Stimulated activated CD8-positive, alpha-beta memory T cell treated with anti-CD3 and anti-CD28 coated beads, Interleukin-4, amount 100 ng/mL, for 4 hours (primary cell): ENCODE results near the gene HMMR.

Experiments
- DNase-seq, 2 donors: peaks; one replicate each; pipeline ENCODE4 v3.0.0-alpha.2; 2020; ENCODE audit warnings: low read depth in 2 of 2, low spot score in 1 of 2

The HMMR gene

DNA sequence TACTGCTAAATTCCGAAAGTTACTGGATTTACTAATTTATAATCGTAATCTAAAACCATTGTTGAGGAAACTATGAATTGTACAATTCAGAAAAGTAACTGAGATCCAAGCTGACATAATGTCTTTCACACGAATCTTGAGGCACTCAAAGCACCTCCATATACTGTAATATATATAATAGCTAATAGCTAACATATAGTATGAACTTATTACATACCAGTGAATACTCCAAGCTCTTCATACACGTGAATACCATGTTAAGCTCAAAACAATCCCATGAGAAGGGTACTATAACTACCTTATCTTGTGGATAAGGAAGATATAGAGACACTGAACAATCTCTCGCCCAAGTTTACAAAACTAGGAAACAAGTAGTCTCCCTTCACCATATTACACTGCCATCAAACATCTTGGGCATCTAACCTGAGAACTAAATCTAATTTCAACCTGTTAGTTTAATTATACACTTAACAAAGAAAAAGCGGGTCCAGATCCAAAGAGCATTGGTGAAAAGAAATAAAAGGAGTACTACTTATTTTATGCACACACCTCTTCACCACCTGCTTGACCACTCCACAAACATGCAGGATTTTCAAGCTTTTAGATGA is 1.6 kb upstream of the HMMR start:
- DNase-seq, result no peak

DNA sequence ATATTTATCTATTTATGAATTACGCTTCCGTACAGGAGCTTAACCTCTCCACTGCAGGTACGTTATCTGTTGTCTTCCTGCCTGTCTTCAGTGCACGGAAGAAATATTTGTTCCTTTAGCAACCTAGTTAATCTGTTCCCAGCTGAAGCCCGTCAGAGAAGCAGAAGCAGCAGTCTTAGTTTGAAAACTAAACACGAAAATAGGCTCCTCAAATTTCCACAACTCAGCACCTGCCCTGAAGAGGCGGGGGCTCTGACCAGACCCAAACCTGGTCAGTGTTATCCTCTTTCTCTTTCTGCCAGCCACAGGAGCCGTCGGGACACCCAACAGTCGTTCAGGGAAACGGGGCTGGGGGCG is 992 bp upstream of the HMMR start:
- no peak for DNase-seq

DNA sequence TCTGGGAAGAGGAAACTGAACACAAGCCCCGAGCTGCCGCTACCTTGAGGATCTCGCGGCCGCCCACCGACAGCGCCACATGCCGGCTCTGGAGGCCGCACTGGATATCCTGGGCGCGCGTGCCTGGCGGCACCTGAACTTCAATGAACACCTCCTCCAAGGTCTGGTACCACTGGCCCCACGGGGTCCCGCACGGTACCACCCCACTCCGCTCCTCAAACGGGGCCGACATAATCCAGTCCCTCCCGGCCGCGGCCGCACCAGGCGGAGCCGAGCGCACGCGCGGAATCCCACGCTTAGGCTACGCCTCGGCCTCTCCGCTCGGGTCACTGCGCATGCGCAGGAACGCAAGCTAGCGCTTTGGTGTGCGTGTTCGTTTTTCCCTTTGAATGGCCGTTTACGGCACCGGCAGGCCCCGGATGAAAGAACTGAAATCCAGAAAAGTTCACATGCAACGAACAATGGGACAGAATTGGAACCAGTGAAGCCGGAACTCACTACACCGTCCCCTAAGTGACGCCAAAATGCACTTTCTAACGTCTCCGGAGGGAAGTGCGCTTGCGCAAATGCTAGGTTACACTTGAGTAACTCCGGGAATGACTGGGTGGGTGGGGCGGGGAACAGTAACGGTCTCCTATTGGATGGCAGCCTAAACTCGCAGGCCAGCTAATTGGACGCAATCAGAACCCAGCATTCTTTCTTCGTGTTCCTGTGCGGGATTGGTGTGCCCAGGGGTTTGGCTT is 442 bp upstream of the HMMR start, which contains the start of gene NUDCD2:
TSS of gene NUDCD2 (minus strand) at position 284 of the 743 bp plus-strand sequence. CDS start at position 232, 52 bp downstream.
- peak; percentile 87 to 88 for DNase-seq

DNA sequence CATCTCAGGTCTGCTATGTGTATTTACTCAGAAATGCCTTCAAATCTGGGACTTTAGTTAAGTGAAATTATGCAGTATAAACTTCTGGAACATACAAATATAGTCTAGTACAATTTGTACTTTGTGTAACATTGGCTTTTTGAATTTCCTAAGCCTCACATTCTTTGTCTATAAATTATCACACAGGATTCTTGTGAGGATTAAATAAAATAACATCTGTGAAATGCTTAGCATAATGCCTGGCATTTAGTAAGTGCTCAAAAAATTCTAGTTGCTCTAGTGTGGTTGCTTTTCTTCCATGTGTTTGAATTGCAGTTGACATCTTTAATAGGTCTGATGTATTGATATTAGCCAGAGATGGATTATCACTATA is 2.6 kb downstream of the HMMR start:
- DNase-seq, result no peak

GRCh38 chr5:163467682-163468081 is 7.2 kb downstream of the HMMR start:
- DNase-seq, result no peak

DNA sequence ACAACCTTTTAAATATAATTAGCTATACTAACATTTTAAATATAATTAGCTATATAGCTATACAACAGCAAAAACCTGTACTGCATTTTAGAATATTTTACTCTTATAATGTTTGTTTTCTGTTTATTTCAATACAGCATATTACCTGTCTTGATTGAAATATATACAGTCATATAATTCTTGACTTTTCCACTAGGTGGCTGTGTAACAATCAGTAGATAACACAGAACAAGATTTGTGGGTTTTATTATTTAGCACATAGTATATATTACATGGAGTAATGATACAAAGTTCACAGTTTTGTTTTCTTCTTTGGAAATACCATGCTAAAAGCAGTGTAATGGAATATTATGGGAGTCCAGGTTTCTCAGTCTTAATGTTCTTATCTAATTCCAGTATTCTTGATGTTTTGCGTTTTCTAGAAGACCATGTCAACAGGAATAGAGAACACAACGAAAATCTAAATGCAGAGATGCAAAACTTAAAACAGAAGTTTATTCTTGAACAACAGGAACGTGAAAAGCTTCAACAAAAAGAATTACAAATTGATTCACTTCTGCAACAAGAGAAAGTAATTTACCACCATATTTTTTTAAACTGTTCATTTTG is 13.3 kb downstream of the HMMR start:
- no peak for DNase-seq

GRCh38 chr5:163475411-163475810 is 15.0 kb downstream of the HMMR start:
- DNase-seq, result no peak

- DNase-seq, result no peak
These were observed 17.9 kb downstream of the HMMR start for GRCh38 chr5:163478126-163478981.

DNA sequence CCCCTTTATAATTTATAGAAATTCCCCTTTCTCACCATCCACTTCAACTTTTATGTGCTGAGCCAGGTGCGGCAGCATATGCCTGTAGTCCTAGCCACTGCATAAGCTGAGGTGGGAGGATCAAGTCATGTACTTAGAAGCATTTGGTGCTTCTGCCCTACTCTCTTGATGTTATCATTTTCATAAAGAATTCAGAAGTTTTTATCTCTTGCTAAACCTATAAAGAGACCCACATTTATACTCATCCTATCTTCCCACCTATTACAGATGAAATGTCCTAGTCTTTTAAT is 18.5 kb downstream of the HMMR start:
- DNase-seq, result no peak

GRCh38 chr5:163489055-163489744 is 28.8 kb downstream of the HMMR start:
- DNase-seq, result no peak

- no peak for DNase-seq
These were observed 29.3 kb downstream of the HMMR start for GRCh38 chr5:163489745-163490075.

DNA sequence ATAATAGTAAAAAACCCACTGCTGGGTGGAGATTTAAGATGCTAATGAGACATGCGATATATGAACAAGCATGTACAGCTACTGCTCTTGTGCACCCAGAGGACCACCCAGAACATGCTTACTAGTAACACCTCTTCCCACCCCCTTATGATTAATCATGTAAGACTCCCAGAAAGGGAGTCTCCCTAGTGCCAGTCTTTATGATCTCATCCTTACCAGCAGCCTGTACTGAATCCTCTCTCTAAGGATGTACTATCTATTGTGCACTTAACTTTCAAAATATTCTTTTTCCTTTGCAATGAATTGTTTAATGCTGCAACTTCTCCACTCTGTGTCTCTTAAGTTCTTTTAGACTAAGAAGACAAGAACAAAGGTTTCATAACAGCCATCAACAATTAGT is 35.9 kb downstream of the HMMR start:
- no peak for DNase-seq

GRCh38 chr5:163497315-163497714 is 36.9 kb downstream of the HMMR start:
- no peak for DNase-seq

- DNase-seq, result no peak
These were observed 38.5 kb downstream of the HMMR start for GRCh38 chr5:163498886-163499285.

GRCh38 chr5:163502521-163502920 is 42.1 kb downstream of the HMMR start:
- no peak for DNase-seq

- DNase-seq, result no peak
These were observed 43.0 kb downstream of the HMMR start for GRCh38 chr5:163503106-163504078.

GRCh38 chr5:163504079-163504931 is 43.9 kb downstream of the HMMR start:
- no peak for DNase-seq

GRCh38 chr5:163505049-163505367 is 44.6 kb downstream of the HMMR start:
- no peak for DNase-seq

DNA sequence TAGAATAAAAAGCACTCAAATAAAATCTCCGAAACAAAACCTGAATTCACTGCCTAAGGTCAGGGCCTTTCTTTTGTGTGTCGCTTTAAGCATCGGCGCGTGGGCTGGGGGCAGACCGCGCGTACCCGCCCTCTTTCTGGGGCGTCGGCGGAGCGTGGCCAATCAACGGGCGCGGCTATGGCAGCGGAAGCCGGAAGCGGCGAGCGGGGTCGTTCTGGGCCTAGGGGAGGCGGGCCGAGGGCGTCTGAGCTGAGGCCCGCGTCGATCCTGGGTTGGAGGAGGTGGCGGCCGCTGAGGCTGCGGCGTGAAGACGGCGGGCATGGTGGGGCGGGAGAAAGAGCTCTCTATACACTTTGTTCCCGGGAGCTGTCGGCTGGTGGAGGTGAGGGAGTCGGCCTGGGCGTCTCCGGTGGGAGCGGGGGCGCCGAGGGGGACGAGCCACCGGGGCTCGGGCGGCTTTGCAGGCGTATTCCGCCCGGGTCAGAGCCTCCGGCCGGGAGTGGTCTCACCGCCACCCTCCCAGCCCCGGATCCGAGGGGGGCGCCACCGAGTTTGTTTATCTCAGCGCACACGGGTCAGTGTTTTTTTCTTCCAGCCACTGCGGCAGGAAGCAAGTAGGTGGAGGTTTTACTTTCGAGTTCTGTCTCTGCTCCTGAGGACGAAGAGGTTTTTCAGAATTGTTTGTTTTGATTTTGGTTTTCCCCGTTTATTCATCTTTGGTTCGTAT is 45.1 kb downstream of the HMMR start, which contains the start of gene MAT2B:
TSS of gene MAT2B (plus strand) at position 252 of the 727 bp plus-strand sequence. CDS start at position 320, 68 bp downstream.
- DNase-seq, result peak; percentile 79 to 89
